Transverse colon (tissue), 3 donors: Measurements from ENCODE around the gene DDN.

Experiments
- POLR2A ChIP-seq: fragments of 450-650 bp; IDR thresholded peaks from one replicate; pipeline ENCODE4 v1.6.1; 2016; ENCODE audit warnings: antibody characterized with exemption, mild to moderate bottlenecking, moderate library complexity
- TF ChIP-seq, protein P1 (sequence below), 5 experiments: fragments of 200-600 bp in 3 of 5; fragments of 450-650 bp in 2 of 5; sonication (generic) in 3 of 5; IDR thresholded peaks; 1 replicate in 2 of 5; 2 replicates in 3 of 5; pipeline ENCODE4 v1.5.1; 2016 to 2017; ENCODE audit warnings: antibody characterized with exemption in 5 of 5, inconsistent platforms in 3 of 5, mild to moderate bottlenecking in 2 of 5, moderate library complexity in 1 of 5

DNA sequence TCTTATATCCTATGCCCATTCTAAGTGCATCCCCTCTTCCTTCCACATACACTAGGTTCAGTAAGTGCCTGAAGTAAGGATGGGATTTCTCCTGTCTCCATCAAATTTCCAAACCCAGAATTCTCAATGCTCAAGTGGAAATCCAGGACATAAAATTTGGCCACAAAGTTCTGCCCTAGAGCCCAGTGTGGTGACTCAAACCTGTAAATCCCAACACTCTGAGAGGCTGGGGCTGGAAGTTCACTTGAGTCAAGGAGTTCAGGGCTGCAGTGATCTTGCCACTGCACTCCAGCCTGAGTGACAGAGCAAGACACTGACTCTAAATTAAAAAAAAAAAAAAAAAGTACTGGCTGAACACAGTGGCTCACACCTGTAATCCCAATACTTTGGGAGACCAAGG is 37.4 kb downstream of the DDN start:
- TF ChIP-seq, protein P1, sequence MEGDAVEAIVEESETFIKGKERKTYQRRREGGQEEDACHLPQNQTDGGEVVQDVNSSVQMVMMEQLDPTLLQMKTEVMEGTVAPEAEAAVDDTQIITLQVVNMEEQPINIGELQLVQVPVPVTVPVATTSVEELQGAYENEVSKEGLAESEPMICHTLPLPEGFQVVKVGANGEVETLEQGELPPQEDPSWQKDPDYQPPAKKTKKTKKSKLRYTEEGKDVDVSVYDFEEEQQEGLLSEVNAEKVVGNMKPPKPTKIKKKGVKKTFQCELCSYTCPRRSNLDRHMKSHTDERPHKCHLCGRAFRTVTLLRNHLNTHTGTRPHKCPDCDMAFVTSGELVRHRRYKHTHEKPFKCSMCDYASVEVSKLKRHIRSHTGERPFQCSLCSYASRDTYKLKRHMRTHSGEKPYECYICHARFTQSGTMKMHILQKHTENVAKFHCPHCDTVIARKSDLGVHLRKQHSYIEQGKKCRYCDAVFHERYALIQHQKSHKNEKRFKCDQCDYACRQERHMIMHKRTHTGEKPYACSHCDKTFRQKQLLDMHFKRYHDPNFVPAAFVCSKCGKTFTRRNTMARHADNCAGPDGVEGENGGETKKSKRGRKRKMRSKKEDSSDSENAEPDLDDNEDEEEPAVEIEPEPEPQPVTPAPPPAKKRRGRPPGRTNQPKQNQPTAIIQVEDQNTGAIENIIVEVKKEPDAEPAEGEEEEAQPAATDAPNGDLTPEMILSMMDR (IDR thresholded peaks at IDR 0.05): no peak
- no peak for TF ChIP-seq POLR2A
